Activated T-helper 2 cell treated with anti-CD3 and anti-CD28 coated beads, Interferon-gamma antibody, Interleukin-2, Interleukin-4, amounts not matched to agents 10 μg/mL and 5 μg/mL and 100 μg/mL, durations not matched to agents 14 hours and 24 hours and 36 hours (primary cell): ENCODE measurements around the gene TCP11. TPM values are rescaled to one million over a fixed set of nuclear protein-coding genes. Genes with fewer than 3 reads are reported as not detected.

ENCODE experiments used
- DNase-seq: peaks from one replicate; pipeline ENCODE4 v3.0.0; 2021; ENCODE audit warnings: low spot score
- H3K27ac Mint-ChIP-seq: one replicate; pipeline ENCODE4 v1.8.0; 2021; ENCODE audit warnings: mixed read lengths
- H3K27me3 Mint-ChIP-seq: one replicate; pipeline ENCODE4 v1.8.0; 2021; ENCODE audit warnings: low read depth, mixed read lengths
- H3K36me3 Mint-ChIP-seq: one replicate; pipeline ENCODE4 v1.8.0; 2021; ENCODE audit warnings: low read depth, mixed read lengths
- H3K4me1 Mint-ChIP-seq: one replicate; pipeline ENCODE4 v1.8.0; 2021; ENCODE audit warnings: low read depth, mixed read lengths
- H3K4me3 Mint-ChIP-seq: one replicate; pipeline ENCODE4 v1.8.0; 2021; ENCODE audit warnings: low read depth, mild to moderate bottlenecking, moderate library complexity, mixed read lengths
- H3K9me3 Mint-ChIP-seq: one replicate; pipeline ENCODE4 v1.8.0; 2021; ENCODE audit warnings: mixed read lengths
- intact Hi-C: fragments of 100-400 bp; cut with micrococcal nuclease; formaldehyde crosslinking; loops from one replicate; pipeline ENCODE4 v1.15.1; 2023
- total RNA-seq: library from RNA; stranded (reverse); gene quantifications from 2 replicates; pipeline ENCODE4 v1.2.3, GENCODE V29; 2022

The TCP11 gene
- total RNA-seq, 1 donor from 2014 or later = not detected

DNA sequence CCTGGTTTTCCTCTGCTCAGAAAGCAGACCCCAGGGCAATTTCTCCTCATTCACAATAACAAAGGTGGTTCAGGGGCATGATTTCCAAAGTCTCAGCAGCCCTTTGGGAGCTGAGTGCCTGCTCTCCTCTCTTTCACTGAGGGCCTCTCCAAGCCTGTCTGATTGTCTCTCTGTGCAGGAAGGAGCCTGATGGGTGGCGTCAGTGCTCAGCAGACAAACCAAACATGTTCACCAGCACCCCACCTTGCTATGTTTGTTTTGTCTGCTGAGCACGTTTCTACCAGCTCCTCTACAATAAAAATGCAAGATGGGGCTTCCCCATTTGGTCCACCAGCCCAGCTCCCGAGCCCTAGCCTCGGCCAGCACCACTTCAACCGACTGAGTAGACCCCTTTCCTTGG lies 25.4 kb upstream of the TCP11 start:
- no peak overlapping the region for H3K4me3 Mint-ChIP-seq
- peaks cover 4% of the 10 kb centered on the region for H3K4me1 Mint-ChIP-seq
- H3K27me3 Mint-ChIP-seq = peaks cover 14% of the 10 kb centered on the region

DNA sequence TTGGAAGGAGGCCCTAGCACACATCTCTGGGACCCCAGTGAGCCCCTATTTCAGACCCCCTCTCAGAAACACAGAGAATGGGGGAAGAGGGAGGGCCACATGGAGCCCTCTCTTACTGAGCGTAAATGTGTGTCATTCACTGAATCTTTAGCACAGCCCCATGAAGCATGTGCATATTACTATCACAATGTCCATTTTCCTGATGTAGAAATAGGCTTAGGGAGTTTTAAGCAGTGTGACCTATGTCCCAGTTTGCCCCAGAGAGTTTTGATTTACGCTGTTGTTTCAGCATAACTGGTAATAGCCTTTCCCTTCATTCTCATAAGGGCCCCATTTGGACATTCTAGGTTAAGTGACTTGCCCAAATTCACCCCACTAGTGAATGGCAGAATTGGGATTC lies 25.0 kb upstream of the TCP11 start:
- Mint-ChIP-seq H3K4me1 (peaks cover 4% of the 10 kb centered on the region), H3K4me3 (no peak overlapping the region), H3K36me3 (no peaks in the 10 kb centered on the region), H3K27me3 (peaks cover 16% of the 10 kb centered on the region), H3K9me3 (peaks cover 7% of the 10 kb centered on the region), H3K27ac (no peak overlapping the region)
- DNase-seq = no peak
- intact Hi-C loops = no loop called here

More for the DNA sequence above, 25.4 kb upstream of the TCP11 start:
- intact Hi-C loops = no loop called here
- no peak for DNase-seq
- Mint-ChIP-seq H3K27ac (no peak overlapping the region), H3K36me3 (no peaks in the 10 kb centered on the region), H3K9me3 (peaks cover 7% of the 10 kb centered on the region)

DNA sequence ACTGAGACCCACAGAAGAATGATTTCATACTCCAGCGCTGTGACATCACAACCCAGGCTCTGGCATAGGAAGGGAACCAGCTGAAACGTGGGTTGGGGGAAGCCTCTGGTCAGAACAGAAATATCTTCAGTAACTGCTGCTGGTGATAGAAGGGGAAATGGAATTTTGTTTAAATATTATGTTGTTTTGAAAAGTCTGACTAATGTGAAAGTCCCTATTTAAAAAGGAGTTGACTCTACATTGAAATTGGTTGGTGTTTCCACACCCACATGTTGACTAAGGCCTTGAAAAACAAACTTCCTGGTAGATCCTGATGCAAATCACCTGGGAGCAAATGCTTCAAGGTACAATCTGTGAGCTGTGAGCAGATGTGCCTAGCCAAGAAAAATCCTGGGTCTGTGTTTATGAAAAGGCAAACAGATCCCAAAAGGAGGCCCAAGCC lies 24.5 kb upstream of the TCP11 start:
- peaks cover 16% of the 10 kb centered on the region for H3K27me3 Mint-ChIP-seq
- H3K36me3 Mint-ChIP-seq = no peaks in the 10 kb centered on the region
- H3K9me3 Mint-ChIP-seq = peaks cover 7% of the 10 kb centered on the region
- no peak overlapping the region for H3K4me3 Mint-ChIP-seq
- H3K4me1 Mint-ChIP-seq = peaks cover 4% of the 10 kb centered on the region
- H3K27ac Mint-ChIP-seq = no peak overlapping the region
- DNase-seq = no peak
- intact Hi-C loops = no loop called here

DNA sequence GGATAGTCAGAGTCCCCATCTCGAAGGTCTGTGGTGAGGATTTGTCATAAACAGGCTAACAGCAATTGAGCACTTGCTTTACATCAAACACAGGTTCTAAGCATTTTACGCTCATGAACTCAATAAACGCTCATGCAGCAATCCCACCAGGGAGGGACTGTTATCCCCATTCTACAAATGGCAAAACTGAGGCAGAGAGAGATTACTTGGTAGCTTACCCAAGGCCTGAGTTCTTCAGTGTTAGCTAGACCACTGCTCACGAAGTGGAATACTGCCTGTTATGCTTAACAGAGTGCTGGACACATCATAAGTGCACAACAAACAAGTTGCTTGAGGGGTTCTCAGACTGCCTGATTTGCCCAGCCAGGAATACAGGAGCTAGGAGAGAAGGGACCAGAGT lies 23.7 kb upstream of the TCP11 start:
- Mint-ChIP-seq H3K36me3 (no peaks in the 10 kb centered on the region), H3K27me3 (peaks cover 14% of the 10 kb centered on the region), H3K9me3 (peaks cover 7% of the 10 kb centered on the region), H3K4me1 (peaks cover 4% of the 10 kb centered on the region), H3K27ac (no peak overlapping the region), H3K4me3 (no peak overlapping the region)
- intact Hi-C loops = no loop called here
- DNase-seq = no peak

DNA sequence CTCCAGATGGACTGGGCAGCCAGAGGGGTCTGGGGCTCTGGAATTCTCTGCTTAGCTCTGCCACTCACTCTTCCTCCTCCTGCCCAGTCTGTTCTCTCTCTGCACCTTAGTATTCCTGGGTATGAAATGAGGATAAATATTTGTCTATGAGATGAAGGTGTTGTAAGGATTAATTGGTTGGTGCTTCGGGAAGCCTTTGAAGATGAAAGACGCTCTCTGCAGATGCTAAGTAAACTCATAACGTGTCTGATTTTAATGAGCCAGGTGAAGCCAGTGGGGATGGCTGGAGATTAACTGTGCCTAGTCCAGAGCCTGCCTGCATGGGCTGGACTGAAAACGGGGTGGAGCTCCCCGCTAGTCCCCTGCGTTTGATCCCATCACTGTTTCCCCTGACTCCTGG lies 23.1 kb upstream of the TCP11 start:
- intact Hi-C loops = no loop called here
- peaks cover 4% of the 10 kb centered on the region for H3K4me1 Mint-ChIP-seq
- H3K27me3 Mint-ChIP-seq = peaks cover 15% of the 10 kb centered on the region
- no peak for DNase-seq
- no peak overlapping the region for H3K27ac Mint-ChIP-seq
- H3K36me3 Mint-ChIP-seq = no peaks in the 10 kb centered on the region
- no peak overlapping the region for H3K4me3 Mint-ChIP-seq
- peaks cover 2% of the 10 kb centered on the region for H3K9me3 Mint-ChIP-seq

DNA sequence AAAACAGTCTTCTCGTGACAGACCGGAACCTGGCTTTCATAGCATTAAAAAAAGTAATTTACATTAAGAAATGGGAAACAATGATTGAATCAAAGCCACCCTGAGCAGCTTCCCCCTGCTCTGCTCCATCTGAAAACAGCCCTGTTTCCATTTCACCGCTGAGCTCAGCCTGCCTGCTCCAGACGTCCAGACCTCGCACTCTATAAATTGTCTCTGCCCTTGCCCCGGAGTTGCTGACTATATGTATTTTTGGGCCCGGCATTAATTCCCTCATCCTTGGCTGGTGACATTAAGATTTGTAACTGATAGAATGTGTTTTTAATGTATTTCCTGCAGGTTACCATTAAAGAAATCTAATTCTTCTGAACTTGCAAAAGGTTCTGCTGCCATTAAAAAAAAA lies 22.7 kb upstream of the TCP11 start:
- H3K27me3 Mint-ChIP-seq = peaks cover 15% of the 10 kb centered on the region
- no peak for DNase-seq
- H3K4me3 Mint-ChIP-seq = no peak overlapping the region
- H3K9me3 Mint-ChIP-seq = no peaks in the 10 kb centered on the region
- no peaks in the 10 kb centered on the region for H3K36me3 Mint-ChIP-seq
- H3K4me1 Mint-ChIP-seq = peaks cover 4% of the 10 kb centered on the region
- no peak overlapping the region for H3K27ac Mint-ChIP-seq
- intact Hi-C loops = no loop called here

DNA sequence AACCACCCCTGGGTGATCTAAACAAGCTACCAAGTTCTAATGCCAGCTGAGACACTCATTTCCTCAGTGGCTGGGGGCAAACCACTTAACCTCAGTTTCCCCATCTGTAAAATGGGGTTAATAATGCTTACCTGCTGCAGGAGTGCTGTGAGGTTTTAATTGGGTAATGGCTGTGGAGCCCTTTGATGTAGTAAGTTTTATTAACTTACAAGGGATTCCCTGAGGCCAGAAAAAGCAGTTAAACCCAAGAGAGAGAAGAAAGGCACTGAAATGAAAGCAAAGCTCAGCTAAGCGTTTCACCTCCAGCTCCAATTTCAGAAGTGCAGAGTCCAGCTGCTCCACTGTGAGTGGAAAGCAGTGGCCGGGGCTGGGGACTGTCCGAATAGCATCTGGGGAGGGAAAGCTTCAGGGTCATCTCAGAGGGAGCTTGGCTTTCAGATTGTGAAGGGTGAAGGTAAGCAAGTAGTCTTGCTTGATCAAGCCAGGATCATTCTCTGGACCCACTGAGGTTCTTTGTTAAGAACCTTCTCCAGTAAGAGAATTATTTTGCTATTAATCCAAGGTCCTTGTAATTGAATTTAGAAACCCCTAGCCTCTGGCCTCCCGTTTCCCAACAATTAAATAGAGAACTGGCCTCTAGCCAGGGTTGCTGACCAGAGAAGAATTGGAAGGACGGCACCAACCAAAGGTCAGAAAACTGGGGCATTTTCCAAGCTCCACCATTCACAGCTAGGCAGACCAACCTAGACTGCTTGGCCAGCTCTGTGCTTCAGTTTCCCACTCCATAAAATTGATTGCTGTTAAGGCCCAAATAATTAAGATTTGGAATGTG lies 20.9 kb upstream of the TCP11 start:
- no peaks in the 10 kb centered on the region for H3K36me3 Mint-ChIP-seq
- H3K27me3 Mint-ChIP-seq = peaks cover 13% of the 10 kb centered on the region
- no peak overlapping the region for H3K4me3 Mint-ChIP-seq
- peaks cover 4% of the 10 kb centered on the region for H3K4me1 Mint-ChIP-seq
- intact Hi-C loops = no loop called here
- H3K27ac Mint-ChIP-seq = no peak overlapping the region
- DNase-seq = no peak
- H3K9me3 Mint-ChIP-seq = no peaks in the 10 kb centered on the region

DNA sequence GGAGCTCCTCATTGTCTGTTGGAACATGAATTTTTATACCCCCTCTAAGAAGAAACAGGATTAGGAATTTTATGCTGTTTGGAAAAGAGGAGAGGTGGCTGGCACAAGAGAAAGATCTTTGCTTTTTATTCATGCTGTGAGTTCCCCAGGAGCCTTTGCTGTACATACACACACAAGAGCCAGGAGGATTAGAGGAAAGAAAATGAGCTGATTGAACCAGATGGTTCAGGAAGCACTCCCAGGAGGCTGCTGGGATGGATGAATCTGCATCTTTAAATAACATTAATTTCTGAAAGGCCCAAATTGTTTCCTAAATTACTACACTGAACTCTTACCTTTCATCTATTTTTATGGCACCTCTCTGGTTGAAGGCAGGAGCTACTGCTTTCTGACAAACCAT lies 20.1 kb upstream of the TCP11 start:
- Mint-ChIP-seq H3K27me3 (peaks cover 13% of the 10 kb centered on the region), H3K4me3 (no peak overlapping the region), H3K4me1 (peaks cover 4% of the 10 kb centered on the region), H3K36me3 (no peaks in the 10 kb centered on the region), H3K27ac (no peak overlapping the region), H3K9me3 (no peaks in the 10 kb centered on the region)
- DNase-seq = no peak
- intact Hi-C loops = no loop called here

DNA sequence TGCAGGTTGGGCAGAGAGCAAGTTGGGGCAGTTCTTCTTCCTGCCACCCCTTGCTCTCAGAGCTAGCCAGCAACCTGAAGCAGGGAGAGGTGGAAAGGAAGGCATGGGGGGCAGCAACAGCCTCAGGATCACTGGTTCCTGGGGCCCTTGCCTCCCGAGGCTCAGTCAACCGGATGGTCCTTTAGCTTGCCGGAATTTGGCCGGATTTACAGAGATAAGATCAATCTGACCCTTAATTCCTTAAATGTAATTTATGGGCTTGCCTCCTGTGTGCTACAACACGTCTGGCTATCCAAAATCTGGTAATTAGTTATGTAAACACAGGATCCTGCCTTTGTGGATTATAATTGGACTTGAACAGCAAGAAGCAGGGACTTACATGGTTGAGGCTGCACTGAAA lies 19.5 kb upstream of the TCP11 start:
- Mint-ChIP-seq H3K9me3 (no peaks in the 10 kb centered on the region), H3K27ac (no peak overlapping the region), H3K4me1 (peaks cover 2% of the 10 kb centered on the region), H3K36me3 (no peaks in the 10 kb centered on the region), H3K27me3 (peaks cover 13% of the 10 kb centered on the region), H3K4me3 (no peak overlapping the region)
- DNase-seq = no peak
- intact Hi-C loops = no loop called here

DNA sequence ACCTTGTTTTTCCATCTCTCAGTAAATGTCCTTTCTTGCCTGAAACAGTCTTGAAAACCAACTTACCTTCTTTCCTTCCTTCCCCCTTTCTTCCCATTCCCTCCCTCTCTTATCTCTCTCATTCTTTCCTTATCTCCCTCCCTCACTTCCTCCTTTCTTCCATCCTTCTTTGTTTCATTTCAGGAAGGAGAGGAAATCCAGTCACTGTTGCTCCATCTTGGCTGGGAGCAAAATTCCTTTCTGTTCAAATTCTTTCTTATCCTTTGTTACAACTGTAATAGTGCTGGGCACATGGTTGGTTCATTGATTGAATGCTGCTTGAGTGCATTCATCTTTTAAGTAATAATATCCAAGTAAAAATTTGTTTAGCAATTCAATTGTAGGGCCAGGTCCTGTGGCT lies 17.4 kb upstream of the TCP11 start:
- no peak for DNase-seq
- Mint-ChIP-seq H3K27me3 (peaks cover 8% of the 10 kb centered on the region), H3K36me3 (no peaks in the 10 kb centered on the region), H3K4me3 (no peak overlapping the region), H3K4me1 (peaks cover 7% of the 10 kb centered on the region), H3K9me3 (no peaks in the 10 kb centered on the region), H3K27ac (no peak overlapping the region)
- intact Hi-C loops = no loop called here

DNA sequence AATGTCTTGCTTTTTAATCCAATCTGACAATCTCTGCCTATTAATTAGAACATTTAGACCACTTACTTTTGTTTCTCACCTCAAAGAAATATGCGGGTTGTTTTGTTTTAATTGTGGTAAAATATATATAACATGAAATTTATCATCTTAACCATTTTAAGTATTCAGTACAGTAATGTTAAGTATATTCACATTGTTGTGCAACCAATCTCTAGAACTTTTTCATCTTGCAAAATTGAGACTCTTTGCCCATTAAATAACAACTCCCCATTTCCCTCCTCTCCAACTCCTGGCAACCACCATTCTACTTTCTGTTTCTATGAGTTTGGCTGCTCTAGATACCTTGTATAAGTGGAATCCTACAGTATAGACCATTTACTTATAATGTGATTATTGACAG lies 13.8 kb upstream of the TCP11 start:
- intact Hi-C loops = no loop called here
- no peaks in the 10 kb centered on the region for H3K9me3 Mint-ChIP-seq
- peaks cover 7% of the 10 kb centered on the region for H3K4me1 Mint-ChIP-seq
- no peak for DNase-seq
- no peak overlapping the region for H3K4me3 Mint-ChIP-seq
- H3K27ac Mint-ChIP-seq = no peak overlapping the region
- no peaks in the 10 kb centered on the region for H3K36me3 Mint-ChIP-seq
- peaks cover 3% of the 10 kb centered on the region for H3K27me3 Mint-ChIP-seq

DNA sequence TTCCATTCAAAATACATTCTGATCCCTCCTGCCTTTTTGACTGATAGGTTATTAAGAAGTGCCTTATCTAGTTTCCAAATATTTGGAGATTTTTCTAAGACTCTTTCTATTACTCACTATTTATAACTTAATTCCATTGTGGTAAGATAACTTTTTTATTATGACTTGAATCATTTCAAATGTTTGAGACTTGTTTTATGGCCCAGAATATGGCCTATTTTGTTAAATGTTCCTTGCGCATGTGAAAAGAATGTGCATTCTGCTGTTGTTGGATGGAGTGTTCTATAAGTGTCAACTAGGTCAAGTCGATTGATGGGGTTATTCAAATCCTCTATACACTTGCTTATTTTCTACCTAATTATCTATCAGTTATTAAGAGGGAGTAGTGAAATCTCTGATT lies 13.1 kb upstream of the TCP11 start:
- Mint-ChIP-seq H3K27ac (no peak overlapping the region), H3K36me3 (no peaks in the 10 kb centered on the region)
- intact Hi-C loops = no loop called here

DNA sequence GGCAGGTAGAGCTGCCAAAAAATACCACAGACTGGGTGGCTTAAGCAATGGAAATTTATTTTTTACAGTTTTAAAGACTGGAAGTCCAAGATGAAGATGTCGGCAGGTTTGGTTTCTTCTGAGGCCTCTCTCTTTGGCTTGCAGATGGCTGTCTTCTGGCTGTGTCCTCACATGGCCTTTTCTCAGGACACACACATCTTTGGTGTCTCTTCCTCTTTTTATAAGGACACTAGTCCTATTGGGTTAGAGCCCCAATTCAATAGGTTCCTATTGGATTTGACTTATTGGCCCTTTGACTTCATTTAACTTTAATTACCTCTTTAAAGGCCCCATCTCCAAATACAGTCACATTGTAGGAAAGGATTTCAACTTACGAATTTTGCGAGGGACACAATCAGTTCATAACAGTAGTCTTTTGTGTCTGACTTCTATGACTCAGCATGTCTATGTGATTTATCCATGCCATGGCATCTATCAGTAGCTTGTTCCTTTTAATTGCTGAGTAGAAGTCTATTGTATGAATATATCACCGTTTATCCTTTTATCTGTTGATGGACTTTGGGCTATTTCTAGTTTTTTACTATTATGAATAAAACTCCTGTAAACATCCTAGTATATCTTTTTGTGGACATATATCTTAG lies 11.0 kb upstream of the TCP11 start:
- Mint-ChIP-seq H3K36me3 (no peaks in the 10 kb centered on the region), H3K9me3 (no peaks in the 10 kb centered on the region), H3K4me3 (no peak overlapping the region), H3K27me3 (peaks cover 2% of the 10 kb centered on the region), H3K4me1 (peaks cover 28% of the 10 kb centered on the region), H3K27ac (no peak overlapping the region)
- intact Hi-C loops = no loop called here
- no peak for DNase-seq

More for the DNA sequence above, 13.1 kb upstream of the TCP11 start:
- DNase-seq = no peak
- no peak overlapping the region for H3K4me3 Mint-ChIP-seq
- H3K27me3 Mint-ChIP-seq = peaks cover 2% of the 10 kb centered on the region
- no peaks in the 10 kb centered on the region for H3K9me3 Mint-ChIP-seq
- H3K4me1 Mint-ChIP-seq = peaks cover 8% of the 10 kb centered on the region
